Measurements from ENCODE around the gene P4HB. TPM values are rescaled to one million over a fixed set of nuclear protein-coding genes. Genes with fewer than 3 reads are reported as not detected.

P4HB gene
- polyA plus RNA-seq, 1 of the 3 experiments (the other 2 are of a cell fraction) = 165 TPM

- no peak for TF ChIP-seq POLR2AphosphoS5 (IDR thresholded peaks at IDR 0.05; ENCODE audit: low read depth, low read length)
Measured at GRCh38 chr17:81831563-81831956, 28.8 kb downstream of the P4HB start (continued).

GRCh38 chr17:81829858-81830257 is 30.5 kb downstream of the P4HB start:
- ChIA-PET CTCF (interaction anchor here (1.0 to 3.1 kb wide), 4 partner anchors 19 to 96 kb away, joined by 3 to 8 read pairs (median 4); no protein-coding TSS in a partner anchor), POLR2A (interaction anchor here (0.5 to 0.7 kb wide), 2 partner anchors 24 kb away, joined by 3 read pairs; no protein-coding TSS in a partner anchor)
- Histone ChIP-seq H3K27me3 (ENCODE audit: insufficient read depth) (no peaks in the 10 kb centered on the region), H3K4me1 (ENCODE audit: control insufficient read depth in 1 of 2, insufficient read depth in 2 of 2, low read depth in 1 of 2, low read length in 1 of 2) (peaks cover 0 to 27% of the 10 kb centered on the region in 2 experiments; a peak in 3 of 4 replicates), H3K9ac (no peak overlapping the region), H3K9me3 (no peaks in the 10 kb centered on the region), H2AFZ (ENCODE audit: low read depth) (no peak overlapping the region), H3K79me2 (ENCODE audit: insufficient read depth) (peaks cover 68% of the 10 kb centered on the region), H3K4me3 (ENCODE audit: low read depth in 2 of 2, low read length in 1 of 2) (no peak overlapping the region), H3K9me2 (no peaks in the 10 kb centered on the region), H3F3A (replicated peaks; ENCODE audit: insufficient read depth) (peaks cover 16% of the 10 kb centered on the region), H4K20me1 (ENCODE audit: insufficient read depth) (peaks cover 33% of the 10 kb centered on the region; the same call in 1 of the 2 replicates), H3K36me3 (replicated peaks in 1 of 2; ENCODE audit: control insufficient read depth in 1 of 2, insufficient read depth in 2 of 2, low read length in 1 of 2) (no peaks in the 10 kb centered on the region), H3K27ac (ENCODE audit: low read depth in 2 of 2, low read length in 1 of 2) (no peak overlapping the region), H3K4me2 (no peak overlapping the region)
- DNase-seq = no peak
- TF ChIP-seq REST (IDR thresholded peaks at IDR 0.05; ENCODE audit: low read depth, low read length) (no peak), JUND (IDR thresholded peaks at IDR 0.05) (no peak), USF2 (IDR thresholded peaks at IDR 0.05; ENCODE audit: borderline replicate concordance, low read depth, low read length) (no peak), FOXJ3 (CRISPR knock-in tag; IDR thresholded peaks at IDR 0.05) (no peak), RCOR1 (IDR thresholded peaks at IDR 0.05; ENCODE audit: low read length) (no peak), EP300 (IDR thresholded peaks at IDR 0.05; ENCODE audit: borderline replicate concordance in 1 of 2, low read depth in 1 of 2, low read length in 1 of 2) (no peak), TEAD4 (IDR thresholded peaks at IDR 0.05; ENCODE audit: borderline replicate concordance, insufficient read depth) (no peak), YY1 (IDR thresholded peaks at IDR 0.05; ENCODE audit: low read depth) (no peak), EZH2phosphoT487 (IDR thresholded peaks at IDR 0.05; ENCODE audit: borderline replicate concordance, low read depth) (no peak), GATA2 (CRISPR knock-in tag; IDR thresholded peaks at IDR 0.05) (no peak), MEF2A (IDR thresholded peaks at IDR 0.05; ENCODE audit: borderline replicate concordance, low read depth) (no peak), ELF1 (IDR thresholded peaks at IDR 0.05) (no peak), MXI1 (IDR thresholded peaks at IDR 0.05; ENCODE audit: low read depth, low read length) (no peak), MAX (IDR thresholded peaks at IDR 0.05; ENCODE audit: low read depth) (no peak), SMC3 (IDR thresholded peaks at IDR 0.05; ENCODE audit: low read depth, low read length) (no peak), FOXM1 (IDR thresholded peaks at IDR 0.05; ENCODE audit: low read depth) (no peak), SIN3A (IDR thresholded peaks at IDR 0.05; ENCODE audit: borderline replicate concordance, low read depth, low read length) (no peak)
- TF ChIP-seq, protein P1, sequence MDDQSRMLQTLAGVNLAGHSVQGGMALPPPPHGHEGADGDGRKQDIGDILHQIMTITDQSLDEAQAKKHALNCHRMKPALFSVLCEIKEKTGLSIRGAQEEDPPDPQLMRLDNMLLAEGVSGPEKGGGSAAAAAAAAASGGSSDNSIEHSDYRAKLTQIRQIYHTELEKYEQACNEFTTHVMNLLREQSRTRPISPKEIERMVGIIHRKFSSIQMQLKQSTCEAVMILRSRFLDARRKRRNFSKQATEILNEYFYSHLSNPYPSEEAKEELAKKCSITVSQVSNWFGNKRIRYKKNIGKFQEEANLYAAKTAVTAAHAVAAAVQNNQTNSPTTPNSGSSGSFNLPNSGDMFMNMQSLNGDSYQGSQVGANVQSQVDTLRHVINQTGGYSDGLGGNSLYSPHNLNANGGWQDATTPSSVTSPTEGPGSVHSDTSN (IDR thresholded peaks at IDR 0.05) = no peak
- TF ChIP-seq, protein P2, sequence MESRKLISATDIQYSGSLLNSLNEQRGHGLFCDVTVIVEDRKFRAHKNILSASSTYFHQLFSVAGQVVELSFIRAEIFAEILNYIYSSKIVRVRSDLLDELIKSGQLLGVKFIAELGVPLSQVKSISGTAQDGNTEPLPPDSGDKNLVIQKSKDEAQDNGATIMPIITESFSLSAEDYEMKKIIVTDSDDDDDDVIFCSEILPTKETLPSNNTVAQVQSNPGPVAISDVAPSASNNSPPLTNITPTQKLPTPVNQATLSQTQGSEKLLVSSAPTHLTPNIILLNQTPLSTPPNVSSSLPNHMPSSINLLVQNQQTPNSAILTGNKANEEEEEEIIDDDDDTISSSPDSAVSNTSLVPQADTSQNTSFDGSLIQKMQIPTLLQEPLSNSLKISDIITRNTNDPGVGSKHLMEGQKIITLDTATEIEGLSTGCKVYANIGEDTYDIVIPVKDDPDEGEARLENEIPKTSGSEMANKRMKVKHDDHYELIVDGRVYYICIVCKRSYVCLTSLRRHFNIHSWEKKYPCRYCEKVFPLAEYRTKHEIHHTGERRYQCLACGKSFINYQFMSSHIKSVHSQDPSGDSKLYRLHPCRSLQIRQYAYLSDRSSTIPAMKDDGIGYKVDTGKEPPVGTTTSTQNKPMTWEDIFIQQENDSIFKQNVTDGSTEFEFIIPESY (IDR thresholded peaks at IDR 0.05; ENCODE audit: borderline replicate concordance, low read depth) = no peak
- TF ChIP-seq, protein P3, sequence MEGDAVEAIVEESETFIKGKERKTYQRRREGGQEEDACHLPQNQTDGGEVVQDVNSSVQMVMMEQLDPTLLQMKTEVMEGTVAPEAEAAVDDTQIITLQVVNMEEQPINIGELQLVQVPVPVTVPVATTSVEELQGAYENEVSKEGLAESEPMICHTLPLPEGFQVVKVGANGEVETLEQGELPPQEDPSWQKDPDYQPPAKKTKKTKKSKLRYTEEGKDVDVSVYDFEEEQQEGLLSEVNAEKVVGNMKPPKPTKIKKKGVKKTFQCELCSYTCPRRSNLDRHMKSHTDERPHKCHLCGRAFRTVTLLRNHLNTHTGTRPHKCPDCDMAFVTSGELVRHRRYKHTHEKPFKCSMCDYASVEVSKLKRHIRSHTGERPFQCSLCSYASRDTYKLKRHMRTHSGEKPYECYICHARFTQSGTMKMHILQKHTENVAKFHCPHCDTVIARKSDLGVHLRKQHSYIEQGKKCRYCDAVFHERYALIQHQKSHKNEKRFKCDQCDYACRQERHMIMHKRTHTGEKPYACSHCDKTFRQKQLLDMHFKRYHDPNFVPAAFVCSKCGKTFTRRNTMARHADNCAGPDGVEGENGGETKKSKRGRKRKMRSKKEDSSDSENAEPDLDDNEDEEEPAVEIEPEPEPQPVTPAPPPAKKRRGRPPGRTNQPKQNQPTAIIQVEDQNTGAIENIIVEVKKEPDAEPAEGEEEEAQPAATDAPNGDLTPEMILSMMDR (IDR thresholded peaks at IDR 0.05) = no peak
- WGBS (ENCODE audit: low lambda C conversion rate) = 88% methylated on average over 6 of the region's 6 CpGs

Data from SK-N-SH (cell line).